HG02623 (cell line): ENCODE data around the gene PAPPA.

Source experiments
- ATAC-seq: cut with Tn5 transposase; IDR thresholded peaks from one replicate; pipeline ENCODE4 v1.9.1; 2021; ENCODE audit warnings: moderate library complexity; ENCODE audit not compliant: unreplicated experiment

The PAPPA gene

GRCh38 chr9:116309900-116310611 lies 156.5 kb downstream of the PAPPA start:
- ATAC-seq, result no peak

GRCh38 chr9:116312221-116312620 lies 158.6 kb downstream of the PAPPA start:
- ATAC-seq, result no peak

GRCh38 chr9:116313638-116314037 lies 160.0 kb downstream of the PAPPA start:
- no peak for ATAC-seq

- ATAC-seq, result no peak
Measured at GRCh38 chr9:116316246-116316645, 162.7 kb downstream of the PAPPA start.

- no peak for ATAC-seq
Measured at GRCh38 chr9:116317503-116317902, 163.9 kb downstream of the PAPPA start.

- no peak for ATAC-seq
Measured at GRCh38 chr9:116318468-116319374, 165.1 kb downstream of the PAPPA start.

GRCh38 chr9:116319480-116319879 lies 165.9 kb downstream of the PAPPA start:
- no peak for ATAC-seq

GRCh38 chr9:116320290-116320689 lies 166.7 kb downstream of the PAPPA start:
- no peak for ATAC-seq

- ATAC-seq, result no peak
Measured at GRCh38 chr9:116322521-116322920, 168.9 kb downstream of the PAPPA start.

- no peak for ATAC-seq
Measured at GRCh38 chr9:116323012-116323411, 169.4 kb downstream of the PAPPA start.

GRCh38 chr9:116323571-116323970 lies 170.0 kb downstream of the PAPPA start:
- ATAC-seq, result no peak

- ATAC-seq, result no peak
Measured at GRCh38 chr9:116325924-116326323, 172.3 kb downstream of the PAPPA start.

- ATAC-seq, result no peak
Measured at GRCh38 chr9:116327701-116328405, 174.3 kb downstream of the PAPPA start.

GRCh38 chr9:116329470-116329869 lies 175.9 kb downstream of the PAPPA start:
- no peak for ATAC-seq

GRCh38 chr9:116331241-116331640 lies 177.7 kb downstream of the PAPPA start:
- ATAC-seq, result no peak

GRCh38 chr9:116332090-116332489 lies 178.5 kb downstream of the PAPPA start:
- no peak for ATAC-seq

GRCh38 chr9:116333254-116333653 lies 179.7 kb downstream of the PAPPA start:
- no peak for ATAC-seq

- no peak for ATAC-seq
Measured at GRCh38 chr9:116334546-116335150, 181.1 kb downstream of the PAPPA start.

- no peak for ATAC-seq
Measured at GRCh38 chr9:116335392-116335791, 181.8 kb downstream of the PAPPA start.

- no peak for ATAC-seq
Measured at GRCh38 chr9:116336133-116336862, 182.7 kb downstream of the PAPPA start.
